HG03558 (cell line): ENCODE results near the gene PERCC1.
"Not testable (repeated sequence)": the region's sequence is repeated elsewhere in the genome, so short reads cannot be mapped to it uniquely, and the experiment has no call there.

Experiments
- ATAC-seq: cut with Tn5 transposase; IDR thresholded peaks from one replicate; pipeline ENCODE4 v1.9.1; 2021; ENCODE audit warnings: moderate number of reproducible peaks; ENCODE audit not compliant: unreplicated experiment; ENCODE audit errors: extremely low read depth

The PERCC1 gene

GRCh38 chr16:1464196-1464893 lies 33.5 kb downstream of the PERCC1 start:
- no peak for ATAC-seq

- no peak for ATAC-seq
These were observed 34.2 kb downstream of the PERCC1 start for GRCh38 chr16:1464894-1465566.

- ATAC-seq: no peak
These were observed 34.7 kb downstream of the PERCC1 start for GRCh38 chr16:1465567-1465915.

GRCh38 chr16:1466054-1466453 lies 35.2 kb downstream of the PERCC1 start:
- ATAC-seq: no peak

- no peak for ATAC-seq
These were observed 36.2 kb downstream of the PERCC1 start for GRCh38 chr16:1466968-1467521.

- no peak for ATAC-seq
These were observed 37.5 kb downstream of the PERCC1 start for GRCh38 chr16:1468426-1468810.

GRCh38 chr16:1469141-1469540 lies 38.3 kb downstream of the PERCC1 start:
- not testable (repeated sequence) for ATAC-seq

- ATAC-seq: no peak
These were observed 38.9 kb downstream of the PERCC1 start for GRCh38 chr16:1469693-1470201.

GRCh38 chr16:1470481-1471251 lies 39.8 kb downstream of the PERCC1 start:
- no peak for ATAC-seq

- no peak for ATAC-seq
These were observed 40.8 kb downstream of the PERCC1 start for GRCh38 chr16:1471569-1472194.

- ATAC-seq: no peak
These were observed 42.1 kb downstream of the PERCC1 start for GRCh38 chr16:1472974-1473373.

GRCh38 chr16:1474082-1474795 lies 43.4 kb downstream of the PERCC1 start:
- ATAC-seq: peak; percentile 13

- peak; percentile 65 for ATAC-seq
These were observed 44.1 kb downstream of the PERCC1 start, which contains the start of gene CLCN7 for GRCh38 chr16:1474796-1475551. TSS of gene CLCN7 (minus strand) at chr16:1475028. CDS start at chr16:1474974, 54 bp downstream.

GRCh38 chr16:1475552-1476114 lies 44.8 kb downstream of the PERCC1 start:
- no peak for ATAC-seq

GRCh38 chr16:1477033-1477432 lies 46.2 kb downstream of the PERCC1 start:
- no peak for ATAC-seq

- not testable (repeated sequence) for ATAC-seq
These were observed 48.1 kb downstream of the PERCC1 start for GRCh38 chr16:1478937-1479336.

GRCh38 chr16:1481906-1482835 lies 51.3 kb downstream of the PERCC1 start:
- no peak for ATAC-seq
